Heart left ventricle (tissue), 13 donors: ENCODE results near the gene MB.

ENCODE experiments used
- POLR2A ChIP-seq, 2 donors: fragments of 450-650 bp; IDR thresholded peaks; one replicate each; pipeline ENCODE4 v1.6.1; 2017; ENCODE audit warnings: antibody characterized with exemption in 2 of 2, mild to moderate bottlenecking in 2 of 2, moderate library complexity in 2 of 2
- TF ChIP-seq, protein P1 (sequence below), 12 donors: fragments of 200-600 bp; sonication (generic) in 4 of 12; IDR thresholded peaks; one replicate each; pipeline versions ENCODE4 v1.5.0 to v1.8.0; 2018 to 2022; ENCODE audit warnings: antibody characterized with exemption in 12 of 12, mild to moderate bottlenecking in 5 of 12
- donor health status: ischemic (EF 13 %, LVEDD 7.1; RV severe dilation, severe dysfunction).
- donor health status: DM: no; HTN: yes; CAD: no.
- donor health status: DM: no; HTN: no; CAD: no.
- donor health status: ischemic (EF 25% LVEDD 6.9; RV normal size, moderate dysfunction).
- donor health status: ischemic (EF 25% LVEDD 5.7; RV mildly dilated, moderate dysfunction).
- donor health status: ischemic (EF 35%, LVEDD 5.7; RV mildly dilated, moderate dysfunction).
- donor health status: nonischemic (EF 11% LVEDD 7.7; RV severe dilation, severe dysfunction).
- donor health status: DM: yes; HTN: yes; CAD: no.
- donor health status: PGD.
- donor health status: ischemic (EF 29% LVEDD 5.4; RV normal size, mild dysfunction).
- donor health status: nonischemic (EF 23%, LVEDD 6.1; RV moderate dilation, normal function).

DNA sequence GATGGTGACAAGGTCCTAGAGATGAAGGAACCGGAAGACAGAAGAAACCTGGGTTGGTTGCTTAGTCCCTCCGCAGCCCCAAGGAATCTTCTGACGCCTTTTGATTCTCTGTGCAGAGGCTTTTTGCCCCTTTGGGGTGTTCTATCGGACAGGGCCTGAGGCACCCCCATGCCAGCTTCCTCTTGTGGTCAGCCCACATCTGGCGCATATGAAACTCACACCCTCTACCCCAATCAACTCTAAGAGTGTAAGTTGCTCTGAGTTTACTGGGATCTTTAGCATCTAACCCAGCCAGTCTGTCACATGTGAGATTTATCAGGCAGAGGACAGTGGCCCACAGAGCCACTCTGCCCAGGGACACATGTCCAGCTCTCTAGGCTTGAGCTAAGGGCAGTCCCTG is 59.1 kb downstream of the MB start:
- TF ChIP-seq, protein P1, sequence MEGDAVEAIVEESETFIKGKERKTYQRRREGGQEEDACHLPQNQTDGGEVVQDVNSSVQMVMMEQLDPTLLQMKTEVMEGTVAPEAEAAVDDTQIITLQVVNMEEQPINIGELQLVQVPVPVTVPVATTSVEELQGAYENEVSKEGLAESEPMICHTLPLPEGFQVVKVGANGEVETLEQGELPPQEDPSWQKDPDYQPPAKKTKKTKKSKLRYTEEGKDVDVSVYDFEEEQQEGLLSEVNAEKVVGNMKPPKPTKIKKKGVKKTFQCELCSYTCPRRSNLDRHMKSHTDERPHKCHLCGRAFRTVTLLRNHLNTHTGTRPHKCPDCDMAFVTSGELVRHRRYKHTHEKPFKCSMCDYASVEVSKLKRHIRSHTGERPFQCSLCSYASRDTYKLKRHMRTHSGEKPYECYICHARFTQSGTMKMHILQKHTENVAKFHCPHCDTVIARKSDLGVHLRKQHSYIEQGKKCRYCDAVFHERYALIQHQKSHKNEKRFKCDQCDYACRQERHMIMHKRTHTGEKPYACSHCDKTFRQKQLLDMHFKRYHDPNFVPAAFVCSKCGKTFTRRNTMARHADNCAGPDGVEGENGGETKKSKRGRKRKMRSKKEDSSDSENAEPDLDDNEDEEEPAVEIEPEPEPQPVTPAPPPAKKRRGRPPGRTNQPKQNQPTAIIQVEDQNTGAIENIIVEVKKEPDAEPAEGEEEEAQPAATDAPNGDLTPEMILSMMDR (IDR thresholded peaks at IDR 0.05) = no peak
- no peak for TF ChIP-seq POLR2A (IDR thresholded peaks at IDR 0.05)
